Hypothalamus (tissue), 51 donors: ENCODE measurements around the gene BTBD19.
A peak's percentile ranks its signal among the peaks of the same experiment; 100 is the strongest.

ENCODE experiments used
- DNase-seq, 51 donors: peaks; one replicate each; lab custom pipeline; 2025; lab: John Stamatoyannopoulos, UW

The BTBD19 gene

DNA sequence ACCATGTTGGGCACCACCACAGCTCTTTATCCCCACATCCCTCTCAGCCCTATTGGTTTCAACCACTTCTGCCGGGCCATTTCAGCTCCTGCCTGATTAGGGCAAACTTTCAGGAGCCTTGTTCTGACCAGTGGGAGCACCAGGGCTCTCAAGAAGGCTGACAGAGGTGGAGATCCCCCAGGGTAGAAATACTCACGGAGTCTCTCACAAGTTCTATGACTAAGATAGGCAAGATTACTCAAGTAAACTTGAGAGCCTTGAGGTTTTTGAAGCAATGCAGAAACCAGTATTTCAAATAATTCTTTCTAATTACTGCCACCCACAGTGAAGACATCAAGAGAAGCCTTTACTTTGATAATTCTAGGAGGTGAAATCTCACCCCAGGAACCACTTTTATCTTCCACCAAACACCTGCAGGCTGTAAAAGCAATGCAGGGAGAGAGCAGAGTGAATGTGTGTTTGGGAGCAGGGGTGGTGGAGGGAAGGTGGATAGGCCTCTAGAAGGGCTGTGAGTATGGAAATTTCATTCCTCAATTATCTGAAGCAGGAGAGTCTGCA lies 41.3 kb downstream of the BTBD19 start:
- DNase-seq, result no peak

DNA sequence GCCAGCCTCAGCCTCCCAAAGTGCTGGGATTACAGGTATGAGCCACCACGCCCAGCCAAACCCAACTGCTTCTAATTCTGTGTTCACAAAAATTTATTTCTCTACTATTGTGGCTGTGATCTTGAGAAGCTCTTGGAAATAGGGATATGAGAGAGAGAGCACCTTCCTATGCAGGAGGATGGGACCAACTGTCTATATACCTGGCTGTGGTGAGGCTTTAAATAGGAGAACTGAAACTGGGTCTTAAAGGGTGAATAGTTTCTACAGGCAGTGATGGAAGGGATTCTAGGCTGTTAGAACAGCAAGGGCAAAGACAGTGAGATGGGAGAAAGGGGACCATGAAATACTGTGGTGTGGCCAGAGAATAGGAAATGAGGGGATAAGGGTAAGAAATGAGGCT lies 43.0 kb downstream of the BTBD19 start:
- no peak for DNase-seq

DNA sequence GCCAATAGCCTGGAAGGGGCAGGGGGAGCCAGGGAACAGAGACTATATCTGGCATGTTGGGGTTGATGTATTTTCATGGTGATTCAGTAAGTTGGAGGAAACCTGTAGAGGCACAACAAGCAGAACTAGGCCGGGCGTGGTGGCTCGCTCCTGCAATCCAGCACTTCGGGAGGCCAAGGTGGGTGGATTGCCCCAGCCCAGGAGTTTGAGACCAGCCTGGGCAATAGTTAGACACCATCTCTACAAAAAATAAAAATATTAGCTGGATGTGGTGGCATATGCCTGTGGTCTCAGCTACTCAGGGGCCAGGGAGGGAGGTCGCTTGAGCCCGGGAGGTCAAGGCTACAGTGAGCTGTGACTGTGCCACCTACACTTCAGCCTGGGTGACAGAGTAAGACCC lies 44.9 kb downstream of the BTBD19 start:
- no peak for DNase-seq

DNA sequence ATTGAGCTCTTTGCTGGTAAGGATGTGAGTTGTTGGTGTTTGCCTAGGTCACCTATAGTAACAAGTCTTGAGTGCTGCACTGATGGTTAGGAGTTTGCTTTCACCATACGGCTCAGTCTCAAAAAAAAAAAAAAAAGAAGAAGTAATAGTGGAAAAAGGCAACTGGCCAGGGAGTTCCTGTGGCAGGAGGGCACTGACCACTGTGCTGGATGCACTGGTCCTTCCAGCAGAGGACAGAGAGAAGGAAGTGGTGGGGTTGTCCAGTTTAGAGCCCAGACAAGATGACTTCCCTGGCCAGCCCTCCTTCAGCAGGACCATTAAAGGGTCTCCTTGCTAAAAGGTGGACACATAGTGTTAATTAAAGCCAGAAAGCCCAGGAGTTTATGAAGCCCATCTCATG lies 46.6 kb downstream of the BTBD19 start:
- DNase-seq, result peak in 3 of 51 donors; percentile 4 to 8 (median 5)

DNA sequence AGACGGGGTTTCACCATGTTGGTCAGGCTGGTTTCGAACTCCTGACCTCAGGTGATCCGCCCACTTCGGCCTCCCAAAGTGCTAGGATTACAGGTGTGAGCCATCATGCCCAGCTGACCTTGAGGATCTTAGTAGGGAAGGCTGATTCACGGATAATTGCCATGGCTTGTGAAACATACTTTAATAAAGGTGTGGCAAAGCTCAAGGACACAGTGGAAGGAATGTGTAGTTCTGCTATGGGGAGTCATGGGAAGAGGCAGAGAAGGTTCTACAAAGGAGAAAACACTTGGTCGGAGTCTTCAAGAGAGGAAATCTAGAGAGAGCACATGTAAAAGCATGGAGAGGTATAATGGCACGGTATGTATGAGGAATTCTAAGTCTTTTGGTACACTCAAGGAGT lies 47.4 kb downstream of the BTBD19 start:
- no peak for DNase-seq

DNA sequence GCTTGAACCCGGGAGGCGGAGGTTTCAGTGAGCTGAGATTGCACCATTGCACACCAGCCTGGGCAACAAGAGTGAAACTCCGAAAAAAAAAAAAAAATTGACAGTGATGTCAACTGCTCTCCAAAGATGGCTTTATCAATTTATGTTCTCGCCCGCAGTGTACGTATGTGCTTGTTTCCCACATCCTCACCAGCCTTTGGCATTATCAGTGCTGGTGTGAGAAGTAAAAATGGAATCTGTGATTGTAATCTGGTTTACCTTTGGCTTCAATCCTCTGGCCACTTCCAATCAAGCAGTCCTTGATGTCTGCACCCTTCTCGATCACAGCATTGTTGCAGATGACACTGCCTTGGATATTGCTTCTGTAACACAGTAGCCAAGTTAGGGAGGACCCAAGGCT lies 49.1 kb downstream of the BTBD19 start:
- no peak for DNase-seq

DNA sequence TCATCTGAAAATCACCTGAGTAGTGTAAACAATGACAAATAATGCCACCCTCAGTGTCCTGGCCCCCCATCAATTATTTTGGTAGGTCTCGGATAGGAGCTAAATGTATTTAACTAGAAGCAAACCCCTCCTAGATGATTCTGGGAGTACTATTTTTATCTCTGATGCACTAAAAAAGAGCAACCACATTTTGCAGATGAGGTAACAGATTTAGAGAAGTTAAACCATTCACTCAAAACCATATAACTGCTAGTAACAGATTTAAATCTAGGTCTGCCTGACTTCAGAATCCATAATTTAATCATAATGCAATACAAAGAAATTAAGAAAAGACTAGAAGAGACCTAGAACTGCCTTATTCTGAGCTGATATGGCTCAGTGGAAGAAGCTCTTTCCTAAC lies 52.0 kb downstream of the BTBD19 start:
- no peak for DNase-seq

DNA sequence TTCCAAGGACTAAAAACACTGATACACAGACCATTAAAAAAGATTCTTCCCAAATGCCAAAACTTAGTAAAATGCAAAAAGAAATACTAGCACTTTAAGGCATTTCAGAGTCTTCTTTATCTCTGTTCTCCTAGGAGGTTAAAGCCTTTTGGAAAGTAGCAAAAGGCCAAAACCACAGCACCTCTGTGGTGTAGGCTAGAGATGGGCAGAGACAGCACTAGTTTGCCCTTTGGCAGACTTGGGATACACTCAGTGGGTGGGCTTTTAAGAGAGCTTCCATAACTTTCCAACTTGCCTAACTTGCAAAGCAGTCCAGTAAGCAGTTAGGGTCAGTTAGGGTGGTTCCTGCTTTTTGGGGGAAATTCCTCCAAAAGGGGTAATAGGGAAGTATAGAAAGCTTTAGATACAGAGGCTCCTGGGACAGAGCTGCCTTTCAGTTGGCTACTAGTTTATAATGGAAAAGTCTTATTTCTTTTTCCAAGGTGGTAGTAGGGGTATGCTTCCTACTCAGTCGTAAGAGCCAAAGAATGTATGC lies 52.6 kb downstream of the BTBD19 start:
- DNase-seq, result no peak

DNA sequence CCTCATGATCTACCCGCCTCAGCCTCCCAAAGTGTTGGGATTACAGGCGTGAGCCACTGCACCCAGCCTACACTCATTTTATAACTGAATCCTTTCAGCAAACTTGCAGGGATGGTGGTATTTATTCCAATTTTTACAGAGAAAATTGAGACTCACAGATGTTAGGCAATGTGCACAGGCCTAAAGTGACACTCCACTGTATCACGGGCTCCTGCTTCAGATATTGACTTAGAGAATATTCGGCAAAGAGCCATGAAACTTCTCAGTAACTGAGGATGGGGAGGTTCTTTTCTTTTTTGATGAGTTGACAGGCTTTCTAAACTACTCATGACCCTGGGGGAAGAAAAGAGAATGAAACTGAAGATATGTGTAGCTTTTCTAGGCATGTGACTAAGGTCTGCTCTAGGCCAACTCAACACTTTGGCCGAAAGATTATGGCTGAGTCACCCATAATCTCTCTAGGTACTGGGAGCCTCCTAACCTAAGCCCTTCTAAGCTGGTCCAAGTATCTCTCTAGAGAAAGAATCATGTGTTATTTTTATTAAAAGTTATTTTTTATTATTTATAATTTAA lies 54.6 kb downstream of the BTBD19 start:
- DNase-seq, result no peak
